GM19438 (cell line): ENCODE measurements around the gene KRTAP4-7.
"Not testable (repeated sequence)": the region's sequence is repeated elsewhere in the genome, so short reads cannot be mapped to it uniquely, and the experiment has no call there.

Experiments used
- ATAC-seq: cut with Tn5 transposase; IDR thresholded peaks from one replicate; pipeline ENCODE4 v1.9.1; 2021; ENCODE audit warnings: low read depth; ENCODE audit not compliant: unreplicated experiment

KRTAP4-7 gene

GRCh38 chr17:41065016-41065689 is 18.8 kb upstream of the KRTAP4-7 start:
- ATAC-seq, result not testable (repeated sequence)

- ATAC-seq, result no peak
These were observed 17.9 kb upstream of the KRTAP4-7 start, which contains the start of gene KRTAP2-4 for GRCh38 chr17:41065829-41066624. Gene KRTAP2-4, minus strand, starts transcription at chr17:41065879. Its CDS starts 34 bp downstream, at chr17:41065845.

GRCh38 chr17:41067281-41067680 is 16.7 kb upstream of the KRTAP4-7 start:
- ATAC-seq, result no peak

GRCh38 chr17:41069031-41069430 is 14.9 kb upstream of the KRTAP4-7 start:
- no peak for ATAC-seq

- no peak for ATAC-seq
These were observed 12.2 kb upstream of the KRTAP4-7 start for GRCh38 chr17:41071606-41072360.

- ATAC-seq, result no peak
These were observed 10.3 kb upstream of the KRTAP4-7 start for GRCh38 chr17:41073676-41074075.

GRCh38 chr17:41076788-41077187 is 7.2 kb upstream of the KRTAP4-7 start:
- ATAC-seq, result no peak

- no peak for ATAC-seq
These were observed 1.3 kb upstream of the KRTAP4-7 start for GRCh38 chr17:41082626-41083025.

GRCh38 chr17:41083427-41083826 is 523 bp upstream of the KRTAP4-7 start:
- not testable (repeated sequence) for ATAC-seq

GRCh38 chr17:41088760-41089352 is 4.9 kb downstream of the KRTAP4-7 start:
- ATAC-seq, result not testable (repeated sequence)

- ATAC-seq, result no peak
These were observed 12.1 kb downstream of the KRTAP4-7 start for GRCh38 chr17:41096055-41096454.

- ATAC-seq, result no peak
These were observed 14.1 kb downstream of the KRTAP4-7 start, which contains the start of gene KRTAP4-8 for GRCh38 chr17:41098042-41098441. Gene KRTAP4-8, minus strand, starts transcription at chr17:41098142. Its CDS starts 58 bp downstream, at chr17:41098084.

- ATAC-seq, result no peak
These were observed 14.5 kb downstream of the KRTAP4-7 start for GRCh38 chr17:41098481-41098880.

GRCh38 chr17:41099682-41100480 is 15.9 kb downstream of the KRTAP4-7 start:
- not testable (repeated sequence) for ATAC-seq

GRCh38 chr17:41101586-41102259 is 17.8 kb downstream of the KRTAP4-7 start, which contains the start of gene KRTAP4-16:
Gene KRTAP4-16, minus strand, starts transcription at chr17:41102209. Its CDS starts 0 bp downstream, at chr17:41102209.
- ATAC-seq, result no peak

GRCh38 chr17:41103896-41104295 is 19.9 kb downstream of the KRTAP4-7 start:
- no peak for ATAC-seq

- not testable (repeated sequence) for ATAC-seq
These were observed 20.6 kb downstream of the KRTAP4-7 start for GRCh38 chr17:41104386-41105038.

- not testable (repeated sequence) for ATAC-seq
These were observed 21.4 kb downstream of the KRTAP4-7 start, which contains the start of gene KRTAP4-9 for GRCh38 chr17:41105347-41105746. Gene KRTAP4-9, plus strand, starts transcription at chr17:41105389. Its CDS starts 0 bp downstream, at chr17:41105389.
